ENCODE results near the gene HACD3. TPM values are rescaled to one million over a fixed set of nuclear protein-coding genes. Genes with fewer than 3 reads are reported as not detected.
A peak's percentile ranks its signal among the peaks of the same experiment; 100 is the strongest.
"Not testable (repeated sequence)": the region's sequence is repeated elsewhere in the genome, so short reads cannot be mapped to it uniquely, and the experiment has no call there.

Gene HACD3
- total and polyA plus RNA-seq, 2 experiments from 2014 or later = 104 to 119 TPM

DNA sequence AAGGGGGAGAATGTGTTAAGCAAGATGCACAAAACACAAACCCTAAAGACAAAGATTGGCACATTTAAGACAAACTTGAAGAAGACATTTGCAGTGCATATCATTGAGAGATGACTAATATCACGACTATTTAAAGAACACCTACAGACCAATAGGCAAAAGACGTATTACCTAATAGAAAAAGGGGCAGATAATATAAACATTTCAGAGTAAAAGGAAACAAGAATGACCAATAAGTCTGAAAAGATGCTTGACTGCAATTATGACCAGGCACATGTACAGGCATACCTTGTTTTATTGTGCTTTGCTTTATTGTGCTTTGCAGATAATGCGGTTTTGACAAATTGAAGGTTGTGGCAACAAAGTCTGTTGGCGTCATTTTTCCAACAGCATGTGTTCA, 4.9 kb downstream of the HACD3 start:
- TF ChIP-seq EZH2 (IDR thresholded peaks at IDR 0.05; ENCODE audit: insufficient read depth, poor library complexity, severe bottlenecking) (no peak), EZH2phosphoT487 (IDR thresholded peaks at IDR 0.05; ENCODE audit: insufficient read depth, low read depth) (no peak)
- Histone ChIP-seq H2AFZ (no peak overlapping the region), H3K27ac (no peak overlapping the region), H3K4me2 (ENCODE audit: unreplicated experiment) (no peak overlapping the region), H3K4me3 (no peak overlapping the region), H3K79me2 (ENCODE audit: insufficient read depth) (peaks cover 98% of the 10 kb centered on the region), H3K9me2 (ENCODE audit: insufficient read depth) (no peaks in the 10 kb centered on the region), H3K9me3 (ENCODE audit: low read depth) (no peaks in the 10 kb centered on the region), H3K36me3 (ENCODE audit: low read depth) (no peaks in the 10 kb centered on the region), H3K27me3 (replicated peaks; ENCODE audit: insufficient read depth) (no peaks in the 10 kb centered on the region), H3K4me1 (ENCODE audit: insufficient read depth) (peaks cover 27% of the 10 kb centered on the region), H3K9ac (no peak overlapping the region), H3F3A (ENCODE audit: insufficient read depth) (peaks cover 5% of the 10 kb centered on the region), H4K20me1 (ENCODE audit: insufficient read depth) (peaks cover 5% of the 10 kb centered on the region; the same call in 1 of the 2 replicates)
- peak; percentile 17 for DNase-seq
- in situ Hi-C loops (cut with MboI) = no loop called here
- 78 to 81% methylated on average over 4 of the region's 4 CpGs for WGBS, 2 experiments (ENCODE audit: low coverage in 1 of 2, low lambda C conversion rate in 2 of 2, missing lambda C conversion rate in 2 of 2)

DNA sequence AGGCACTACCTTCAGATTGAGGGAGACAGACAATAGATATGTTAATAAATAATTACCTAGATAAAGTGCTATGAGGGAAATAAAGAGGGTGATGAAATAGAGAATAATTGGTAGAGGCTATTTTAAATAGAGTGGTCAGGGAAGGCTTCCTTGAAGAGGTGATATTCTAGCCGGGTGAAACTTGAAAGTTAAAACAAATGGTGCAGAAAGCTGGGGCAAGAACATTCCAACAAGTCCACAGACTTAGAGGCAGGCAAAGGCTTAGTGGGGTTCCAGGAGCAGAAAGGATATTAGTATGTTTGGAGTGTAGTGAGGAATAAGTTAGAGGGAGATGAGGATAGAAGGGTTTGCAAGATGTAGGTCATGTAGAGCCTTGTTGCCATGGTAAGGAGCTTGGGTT, 10.1 kb downstream of the HACD3 start:
- Histone ChIP-seq H3K27ac (no peak overlapping the region), H3K4me3 (no peak overlapping the region), H3K4me2 (ENCODE audit: unreplicated experiment) (no peak overlapping the region), H3K27me3 (replicated peaks; ENCODE audit: insufficient read depth) (no peaks in the 10 kb centered on the region), H3K9me3 (ENCODE audit: low read depth) (no peaks in the 10 kb centered on the region), H2AFZ (no peak overlapping the region), H3K4me1 (ENCODE audit: insufficient read depth) (peaks cover 2% of the 10 kb centered on the region; the same call in 1 of the 2 replicates), H3K9me2 (ENCODE audit: insufficient read depth) (no peaks in the 10 kb centered on the region), H3K36me3 (ENCODE audit: low read depth) (no peaks in the 10 kb centered on the region), H3K9ac (no peak overlapping the region), H4K20me1 (ENCODE audit: insufficient read depth) (no peaks in the 10 kb centered on the region), H3K79me2 (ENCODE audit: insufficient read depth) (peaks cover 98% of the 10 kb centered on the region), H3F3A (ENCODE audit: insufficient read depth) (no peaks in the 10 kb centered on the region)
- no peak for DNase-seq
- in situ Hi-C loops (cut with MboI) = no loop called here
- TF ChIP-seq EZH2 (IDR thresholded peaks at IDR 0.05; ENCODE audit: insufficient read depth, poor library complexity, severe bottlenecking) (no peak), EZH2phosphoT487 (IDR thresholded peaks at IDR 0.05; ENCODE audit: insufficient read depth, low read depth) (no peak)
- WGBS, 2 experiments (ENCODE audit: low coverage in 1 of 2, low lambda C conversion rate in 2 of 2, missing lambda C conversion rate in 2 of 2) = 100% methylated on average over 1 of the region's 1 CpG

DNA sequence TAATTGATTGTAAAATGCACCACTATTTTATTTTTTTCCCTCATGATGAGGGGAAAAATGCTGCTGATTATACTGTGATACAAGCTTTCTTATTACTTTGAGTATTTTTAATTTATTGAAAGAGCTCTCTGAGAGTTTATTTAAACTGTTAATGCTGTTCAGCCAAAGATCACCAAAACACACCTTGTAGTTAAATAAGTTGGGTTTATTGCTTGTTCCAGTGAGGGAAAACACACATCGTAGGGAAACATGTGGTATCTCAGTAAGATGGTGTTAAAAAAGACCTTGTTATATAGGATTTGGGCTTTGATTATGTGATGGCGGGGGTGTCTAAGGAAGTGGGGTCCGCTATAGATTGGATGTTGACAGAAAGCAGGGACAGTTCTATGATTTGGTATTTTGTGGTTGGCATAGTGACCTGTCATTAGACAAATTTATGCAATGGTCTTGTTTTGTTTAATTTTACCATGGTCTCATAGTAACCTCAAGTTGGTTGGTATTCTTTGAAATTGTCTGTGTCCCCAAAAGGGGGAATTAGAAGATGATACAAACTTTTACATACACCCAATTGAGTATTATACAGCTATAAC, 11.1 kb downstream of the HACD3 start:
- 97 to 98% methylated on average over 3 of the region's 3 CpGs for WGBS, 2 experiments (ENCODE audit: low coverage in 1 of 2, low lambda C conversion rate in 2 of 2, missing lambda C conversion rate in 2 of 2)
- H4K20me1 ChIP-seq (ENCODE audit: insufficient read depth) = no peaks in the 10 kb centered on the region
- H3K4me1 ChIP-seq (ENCODE audit: insufficient read depth) = no peaks in the 10 kb centered on the region
- H3K9ac ChIP-seq = no peak overlapping the region
- no peaks in the 10 kb centered on the region for H3K36me3 ChIP-seq (ENCODE audit: low read depth)
- no peak overlapping the region for H3K4me2 ChIP-seq (ENCODE audit: unreplicated experiment)
- TF ChIP-seq EZH2 (IDR thresholded peaks at IDR 0.05; ENCODE audit: insufficient read depth, poor library complexity, severe bottlenecking) = no peak
- in situ Hi-C loops (cut with MboI) = no loop called here
- H3K27me3 ChIP-seq (replicated peaks; ENCODE audit: insufficient read depth) = no peaks in the 10 kb centered on the region
- H3K9me2 ChIP-seq (ENCODE audit: insufficient read depth) = no peaks in the 10 kb centered on the region
- H3K79me2 ChIP-seq (ENCODE audit: insufficient read depth) = peaks cover 96% of the 10 kb centered on the region
- H3K9me3 ChIP-seq (ENCODE audit: low read depth) = no peaks in the 10 kb centered on the region
- no peaks in the 10 kb centered on the region for H3F3A ChIP-seq (ENCODE audit: insufficient read depth)
- H3K4me3 ChIP-seq = no peak overlapping the region
- DNase-seq = no peak
- no peak overlapping the region for H3K27ac ChIP-seq
- H2AFZ ChIP-seq = no peak overlapping the region

DNA sequence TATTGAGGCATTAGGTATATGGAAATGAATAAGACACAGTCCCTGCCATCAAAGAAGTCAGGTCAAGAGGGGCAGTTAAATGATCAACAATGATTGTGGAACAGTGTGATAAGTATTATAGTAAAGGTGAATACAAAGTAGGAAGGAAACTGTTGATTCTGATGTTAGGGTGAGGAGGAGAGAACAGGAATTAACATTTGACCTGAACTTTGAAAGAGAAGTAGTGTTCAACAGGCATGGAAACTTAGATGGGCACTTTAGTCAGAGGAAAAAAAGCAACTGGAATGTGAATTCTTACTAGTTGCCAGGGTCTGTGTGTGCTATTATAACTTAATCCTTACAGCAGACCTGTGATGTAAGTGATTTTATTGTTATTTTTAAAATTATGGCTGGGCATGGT, 17.6 kb downstream of the HACD3 start:
- H2AFZ ChIP-seq = no peak overlapping the region
- H3K36me3 ChIP-seq (ENCODE audit: low read depth) = no peaks in the 10 kb centered on the region
- in situ Hi-C loops (cut with MboI) = no loop called here
- H3F3A ChIP-seq (ENCODE audit: insufficient read depth) = no peaks in the 10 kb centered on the region
- H3K27ac ChIP-seq = no peak overlapping the region
- no peak for DNase-seq
- no peak overlapping the region for H3K4me2 ChIP-seq (ENCODE audit: unreplicated experiment)
- H3K79me2 ChIP-seq (ENCODE audit: insufficient read depth) = peaks cover 93% of the 10 kb centered on the region
- no peaks in the 10 kb centered on the region for H3K4me1 ChIP-seq (ENCODE audit: insufficient read depth)
- no peak overlapping the region for H3K9ac ChIP-seq
- H3K9me2 ChIP-seq (ENCODE audit: insufficient read depth) = no peaks in the 10 kb centered on the region
- no peak for TF ChIP-seq EZH2phosphoT487 (IDR thresholded peaks at IDR 0.05; ENCODE audit: insufficient read depth, low read depth)
- H3K9me3 ChIP-seq (ENCODE audit: low read depth) = no peaks in the 10 kb centered on the region
- H3K27me3 ChIP-seq (replicated peaks; ENCODE audit: insufficient read depth) = no peaks in the 10 kb centered on the region
- H4K20me1 ChIP-seq (ENCODE audit: insufficient read depth) = no peaks in the 10 kb centered on the region
- no peak overlapping the region for H3K4me3 ChIP-seq

DNA sequence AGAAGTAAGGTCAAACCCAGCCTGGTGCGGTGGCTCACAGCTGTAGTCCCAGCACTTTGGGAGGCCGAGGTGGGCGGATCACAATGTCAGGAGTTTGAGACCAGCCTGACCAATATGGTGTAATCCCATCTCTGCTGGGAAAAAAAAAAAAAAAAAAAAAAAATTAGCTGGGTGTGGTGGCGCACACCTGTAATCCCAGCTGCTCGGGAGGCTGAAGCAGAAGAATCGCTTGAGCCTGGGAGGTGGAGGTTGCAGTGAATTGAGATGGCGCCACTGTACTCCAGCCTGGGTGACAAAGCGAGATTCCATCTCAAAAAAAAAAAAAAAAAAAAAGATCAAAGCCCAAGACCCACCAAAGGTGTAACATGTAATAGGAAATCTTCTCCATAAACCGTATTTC, 19.0 kb downstream of the HACD3 start:
- H4K20me1 ChIP-seq (ENCODE audit: insufficient read depth); H3K36me3 ChIP-seq (ENCODE audit: low read depth); in situ Hi-C loops (cut with MboI); H2AFZ ChIP-seq; H3K4me3 ChIP-seq; DNase-seq; H3K27me3 ChIP-seq (replicated peaks; ENCODE audit: insufficient read depth); H3K9ac ChIP-seq; H3K4me2 ChIP-seq (ENCODE audit: unreplicated experiment); H3K9me3 ChIP-seq (ENCODE audit: low read depth); H3K4me1 ChIP-seq (ENCODE audit: insufficient read depth); H3K9me2 ChIP-seq (ENCODE audit: insufficient read depth); H3F3A ChIP-seq (ENCODE audit: insufficient read depth); H3K27ac ChIP-seq: not testable (repeated sequence)
- H3K79me2 ChIP-seq (ENCODE audit: insufficient read depth) = peaks cover 93% of the 10 kb centered on the region
- 95 to 96% methylated on average over 9 of the region's 9 CpGs for WGBS, 2 experiments (ENCODE audit: low coverage in 1 of 2, low lambda C conversion rate in 2 of 2, missing lambda C conversion rate in 2 of 2)
